ENCODE measurements around the gene VPS18. TPM values are rescaled to one million over a fixed set of nuclear protein-coding genes. Genes with fewer than 3 reads are reported as not detected.

Gene VPS18
- total and polyA plus RNA-seq, 2 experiments from 2014 or later = 5.9 to 42.5 TPM

- TF ChIP-seq ETS1 (IDR thresholded peaks at IDR 0.05) (no peak), ZNF331 (CRISPR knock-in tag; IDR thresholded peaks at IDR 0.05; ENCODE audit: low read depth) (no peak), POLR2AphosphoS5 (IDR thresholded peaks at IDR 0.05; ENCODE audit: low read depth) (no peak)
Observed at GRCh38 chr15:40845511-40846284, 48.6 kb upstream of the VPS18 start (continued).

GRCh38 chr15:40846841-40847222 is 47.4 kb upstream of the VPS18 start:
- Histone ChIP-seq H3F3A (replicated peaks; ENCODE audit: low read depth) (peaks cover 7% of the 10 kb centered on the region; the same call in 1 of the 2 replicates), H3K4me3 (peak overlapping the region; percentile 97), H3K27me3 (ENCODE audit: insufficient read depth) (0 out of 2 replicates have a peak, but pooled peaks cover 4% of the 10 kb centered on the region), H3K79me2 (replicated peaks; ENCODE audit: insufficient read depth) (peaks cover 66% of the 10 kb centered on the region), H4K20me1 (replicated peaks; ENCODE audit: insufficient read depth) (peaks cover 36% of the 10 kb centered on the region), H3K36me3 (ENCODE audit: insufficient read depth) (peaks cover 7% of the 10 kb centered on the region), H2AFZ (no peak overlapping the region), H3K4me2 (peak overlapping the region; percentile 100), H3K4me1 (ENCODE audit: insufficient read depth) (peaks cover 36% of the 10 kb centered on the region), H3K9me2 (ENCODE audit: insufficient read depth) (no peaks in the 10 kb centered on the region), H3K27ac (ENCODE audit: low read depth) (0 out of 2 replicates have a peak overlapping the region, but pooled peaks have one; percentile 50)
- Mint-ChIP-seq H3K4me3 (peak overlapping the region; percentile 99), H3K27ac (0 out of 2 replicates have a peak overlapping the region, but pooled peaks have one; percentile 5), H3K36me3 (ENCODE audit: low read depth) (peaks cover 62% of the 10 kb centered on the region), H3K27me3 (ENCODE audit: insufficient read depth, low read depth, poor library complexity) (peaks cover 23% of the 10 kb centered on the region), H3K4me1 (peaks cover 42% of the 10 kb centered on the region), H3K9me3 (0 out of 3 replicates have a peak, but pooled peaks cover 3% of the 10 kb centered on the region)
- TF ChIP-seq STAT1 (IDR thresholded peaks at IDR 0.05; ENCODE audit: unreplicated experiment) = no peak
- TF ChIP-seq ZNF114 (CRISPR knock-in tag; IDR thresholded peaks at IDR 0.05) = no peak
- TF ChIP-seq EZH2phosphoT487 (IDR thresholded peaks at IDR 0.05; ENCODE audit: unreplicated experiment) = no peak
- TF ChIP-seq EZH2 (IDR thresholded peaks at IDR 0.05; ENCODE audit: low read depth, unreplicated experiment) = no peak
- no peak for TF ChIP-seq JUNB (IDR thresholded peaks at IDR 0.05; ENCODE audit: unreplicated experiment)
- no peak for TF ChIP-seq ZNF331 (CRISPR knock-in tag; IDR thresholded peaks at IDR 0.05; ENCODE audit: low read depth)
- TF ChIP-seq POLR2AphosphoS5 (IDR thresholded peaks at IDR 0.05; ENCODE audit: low read depth) = no peak
- no peak for ATAC-seq
- DNase-seq (ENCODE audit: low spot score) = no peak

GRCh38 chr15:40847223-40847961 is 46.9 kb upstream of the VPS18 start:
- Mint-ChIP-seq H3K27me3 (ENCODE audit: insufficient read depth, low read depth, poor library complexity) (peaks cover 23% of the 10 kb centered on the region), H3K4me3 (peak overlapping the region; percentile 99), H3K9me3 (0 out of 3 replicates have a peak, but pooled peaks cover 3% of the 10 kb centered on the region), H3K4me1 (peaks cover 42% of the 10 kb centered on the region), H3K27ac (0 out of 2 replicates have a peak overlapping the region, but pooled peaks have one; percentile 5), H3K36me3 (ENCODE audit: low read depth) (peaks cover 67% of the 10 kb centered on the region)
- no peak overlapping the region for H2AFZ ChIP-seq
- DNase-seq (ENCODE audit: low spot score) (peak; percentile 81), ATAC-seq (peak; percentile 18)
- H3K27ac ChIP-seq (ENCODE audit: low read depth) = 0 out of 2 replicates have a peak overlapping the region, but pooled peaks have one; percentile 50
- H3K79me2 ChIP-seq (replicated peaks; ENCODE audit: insufficient read depth) = peaks cover 71% of the 10 kb centered on the region
- H3K4me3 ChIP-seq = peak overlapping the region; percentile 97
- H3K27me3 ChIP-seq (ENCODE audit: insufficient read depth) = 0 out of 2 replicates have a peak, but pooled peaks cover 4% of the 10 kb centered on the region
- H3F3A ChIP-seq (replicated peaks; ENCODE audit: low read depth) = peaks cover 7% of the 10 kb centered on the region; the same call in 1 of the 2 replicates
- H3K4me2 ChIP-seq = peak overlapping the region; percentile 100
- no peaks in the 10 kb centered on the region for H3K9me2 ChIP-seq (ENCODE audit: insufficient read depth)
- peaks cover 36% of the 10 kb centered on the region for H3K4me1 ChIP-seq (ENCODE audit: insufficient read depth)
- H4K20me1 ChIP-seq (replicated peaks; ENCODE audit: insufficient read depth) = peaks cover 36% of the 10 kb centered on the region
- TF ChIP-seq EZH2 (IDR thresholded peaks at IDR 0.05; ENCODE audit: low read depth, unreplicated experiment) (no peak), STAT1 (IDR thresholded peaks at IDR 0.05; ENCODE audit: unreplicated experiment) (no peak), REST (IDR thresholded peaks at IDR 0.05; ENCODE audit: unreplicated experiment) (no peak), NANOG (IDR thresholded peaks at IDR 0.05; ENCODE audit: borderline replicate concordance) (no peak), POLR2AphosphoS5 (IDR thresholded peaks at IDR 0.05; ENCODE audit: low read depth) (no peak), EZH2phosphoT487 (IDR thresholded peaks at IDR 0.05; ENCODE audit: unreplicated experiment) (no peak), JUNB (IDR thresholded peaks at IDR 0.05; ENCODE audit: unreplicated experiment) (no peak)
- peaks cover 7% of the 10 kb centered on the region for H3K36me3 ChIP-seq (ENCODE audit: insufficient read depth)
